DLD1 (cell line): ENCODE results near the gene BIRC6.
"Not testable (repeated sequence)": the region's sequence is repeated elsewhere in the genome, so short reads cannot be mapped to it uniquely, and the experiment has no call there.

ENCODE experiments used
- in situ Hi-C: cut with HindIII; loops from 2 replicates; pipeline ENCODE4 v1.10.0; 2017; ENCODE audit warnings: low sequenced_read_pairs

Gene BIRC6, protein sequence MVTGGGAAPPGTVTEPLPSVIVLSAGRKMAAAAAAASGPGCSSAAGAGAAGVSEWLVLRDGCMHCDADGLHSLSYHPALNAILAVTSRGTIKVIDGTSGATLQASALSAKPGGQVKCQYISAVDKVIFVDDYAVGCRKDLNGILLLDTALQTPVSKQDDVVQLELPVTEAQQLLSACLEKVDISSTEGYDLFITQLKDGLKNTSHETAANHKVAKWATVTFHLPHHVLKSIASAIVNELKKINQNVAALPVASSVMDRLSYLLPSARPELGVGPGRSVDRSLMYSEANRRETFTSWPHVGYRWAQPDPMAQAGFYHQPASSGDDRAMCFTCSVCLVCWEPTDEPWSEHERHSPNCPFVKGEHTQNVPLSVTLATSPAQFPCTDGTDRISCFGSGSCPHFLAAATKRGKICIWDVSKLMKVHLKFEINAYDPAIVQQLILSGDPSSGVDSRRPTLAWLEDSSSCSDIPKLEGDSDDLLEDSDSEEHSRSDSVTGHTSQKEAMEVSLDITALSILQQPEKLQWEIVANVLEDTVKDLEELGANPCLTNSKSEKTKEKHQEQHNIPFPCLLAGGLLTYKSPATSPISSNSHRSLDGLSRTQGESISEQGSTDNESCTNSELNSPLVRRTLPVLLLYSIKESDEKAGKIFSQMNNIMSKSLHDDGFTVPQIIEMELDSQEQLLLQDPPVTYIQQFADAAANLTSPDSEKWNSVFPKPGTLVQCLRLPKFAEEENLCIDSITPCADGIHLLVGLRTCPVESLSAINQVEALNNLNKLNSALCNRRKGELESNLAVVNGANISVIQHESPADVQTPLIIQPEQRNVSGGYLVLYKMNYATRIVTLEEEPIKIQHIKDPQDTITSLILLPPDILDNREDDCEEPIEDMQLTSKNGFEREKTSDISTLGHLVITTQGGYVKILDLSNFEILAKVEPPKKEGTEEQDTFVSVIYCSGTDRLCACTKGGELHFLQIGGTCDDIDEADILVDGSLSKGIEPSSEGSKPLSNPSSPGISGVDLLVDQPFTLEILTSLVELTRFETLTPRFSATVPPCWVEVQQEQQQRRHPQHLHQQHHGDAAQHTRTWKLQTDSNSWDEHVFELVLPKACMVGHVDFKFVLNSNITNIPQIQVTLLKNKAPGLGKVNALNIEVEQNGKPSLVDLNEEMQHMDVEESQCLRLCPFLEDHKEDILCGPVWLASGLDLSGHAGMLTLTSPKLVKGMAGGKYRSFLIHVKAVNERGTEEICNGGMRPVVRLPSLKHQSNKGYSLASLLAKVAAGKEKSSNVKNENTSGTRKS (N-terminal part only)

DNA sequence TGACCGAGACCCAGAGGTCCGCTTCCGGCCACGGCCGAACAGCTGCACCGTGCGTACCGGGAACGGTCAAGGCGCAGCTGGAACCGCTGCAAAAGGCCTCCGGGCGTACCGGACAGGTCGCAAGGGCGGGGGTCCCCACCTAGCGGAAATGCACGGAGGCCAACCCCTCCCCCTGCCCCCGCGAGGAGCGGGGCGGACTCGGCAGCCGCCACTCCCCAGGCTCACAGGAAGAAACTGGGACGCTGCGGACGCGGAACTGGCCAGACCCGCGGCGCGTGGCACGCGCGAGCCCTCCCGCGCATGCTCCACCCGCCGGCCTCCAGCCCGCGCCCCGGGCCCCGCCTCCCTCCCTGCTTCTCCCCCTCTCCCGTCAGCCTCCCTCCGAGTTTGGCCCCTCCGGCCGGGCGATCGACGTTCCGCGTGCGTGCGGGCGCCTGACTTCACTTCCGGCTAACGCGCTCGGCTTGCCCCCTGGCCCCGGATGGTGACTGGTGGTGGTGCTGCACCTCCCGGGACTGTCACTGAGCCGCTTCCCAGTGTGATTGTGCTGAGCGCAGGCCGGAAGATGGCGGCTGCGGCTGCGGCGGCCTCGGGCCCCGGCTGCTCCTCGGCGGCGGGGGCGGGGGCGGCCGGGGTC, at the start of gene BIRC6:
Gene BIRC6, plus strand, starts transcription at position 343 of the 637 bp plus-strand sequence. Its CDS starts 139 bp downstream, at position 482.
- in situ Hi-C loops, result no loop called here

DNA sequence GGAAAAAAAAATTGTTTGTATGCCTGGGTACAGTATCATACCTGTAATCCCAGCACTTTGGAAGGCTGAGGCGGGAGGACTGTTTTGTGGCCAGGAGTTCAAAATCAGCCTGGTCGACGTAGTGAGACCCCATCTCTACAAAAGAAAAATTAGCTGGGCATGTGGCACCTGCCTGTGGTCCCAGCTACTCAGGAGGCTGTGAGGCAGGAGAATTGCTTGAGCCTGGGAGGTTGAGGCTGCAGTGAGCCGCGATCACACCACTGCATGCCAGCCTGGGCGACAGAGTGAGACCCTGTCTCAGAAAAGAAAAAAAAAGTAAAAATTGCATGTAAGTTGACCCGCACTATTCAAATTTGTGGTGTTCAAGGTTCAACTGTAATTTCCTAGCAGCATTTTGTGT, 46.2 kb upstream of the BIRC6 start:
- in situ Hi-C loops, result no loop called here

DNA sequence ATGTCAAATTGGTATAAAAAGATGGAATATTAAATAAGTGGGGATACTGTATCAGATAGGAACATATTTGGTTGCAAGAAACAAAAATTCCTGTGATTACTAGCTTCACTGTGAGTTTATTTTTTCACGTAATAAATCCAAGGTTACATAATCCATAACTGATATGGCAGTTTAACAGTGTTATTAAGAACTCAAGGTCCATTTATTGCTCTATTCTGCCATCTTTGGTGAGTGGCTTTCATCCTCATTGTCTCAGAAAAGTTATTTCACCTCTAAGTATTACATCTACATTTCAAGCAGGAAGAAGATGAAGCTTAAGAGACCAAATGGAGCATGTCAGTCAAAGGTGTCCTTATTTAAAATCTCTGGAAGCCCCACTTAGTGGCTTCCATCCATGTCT, 41.9 kb upstream of the BIRC6 start:
- in situ Hi-C loops, result no loop called here

DNA sequence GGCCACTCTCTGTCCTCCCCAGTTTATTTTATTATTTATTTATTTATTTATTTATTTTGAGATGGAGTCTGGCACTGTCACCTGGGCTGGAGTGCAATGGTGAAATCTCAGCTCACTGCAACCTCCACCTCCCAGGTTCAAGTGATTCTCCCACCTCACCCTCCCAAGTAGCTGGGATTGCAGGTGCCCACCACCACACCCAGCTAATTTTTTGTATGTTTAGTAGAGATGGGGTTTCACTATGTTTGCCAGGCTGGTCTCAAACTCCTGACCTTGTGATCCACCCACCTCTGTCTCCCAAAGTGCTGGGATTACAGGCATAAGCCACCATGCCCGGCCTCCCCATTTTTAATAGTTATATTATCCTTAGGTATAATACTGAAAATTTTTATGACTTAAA, 28.1 kb upstream of the BIRC6 start:
- in situ Hi-C loops, result not testable (repeated sequence)

DNA sequence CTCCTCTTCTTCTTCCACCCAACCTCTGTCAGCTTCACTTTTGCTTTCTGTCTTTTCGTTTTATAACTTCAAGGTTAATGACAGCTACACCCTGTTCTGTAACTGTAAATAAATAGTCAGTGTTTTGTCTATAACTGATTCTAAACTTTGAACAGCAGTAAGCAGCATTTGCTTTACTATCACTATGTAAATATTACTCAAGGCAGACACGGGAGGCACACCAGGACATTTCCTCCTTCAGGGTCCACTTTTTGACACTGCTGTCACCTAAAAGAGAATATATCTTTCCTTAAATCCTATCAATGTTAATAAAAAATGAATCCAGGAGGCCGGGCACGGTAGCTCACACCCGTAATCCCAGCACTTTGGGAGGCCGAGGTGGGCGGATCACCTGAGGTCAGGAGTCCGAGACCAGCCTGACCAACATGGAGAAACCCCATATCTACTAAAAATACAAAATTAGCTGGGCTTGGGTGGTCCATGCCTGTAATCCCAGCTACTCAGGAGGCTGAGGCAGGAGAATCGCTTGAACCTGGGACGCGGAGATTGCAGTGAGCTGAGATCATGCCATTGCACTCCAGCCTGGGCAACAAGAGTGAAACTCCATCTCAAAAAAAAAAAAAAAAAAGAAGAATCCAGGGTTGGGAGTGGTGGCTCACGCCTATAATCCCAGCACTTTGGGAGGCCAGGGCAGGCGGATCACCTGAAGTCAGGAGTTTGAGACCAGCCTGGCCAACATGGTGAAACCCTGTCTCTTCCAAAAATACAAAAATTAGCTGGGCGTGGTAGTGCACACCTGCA, 27.4 kb upstream of the BIRC6 start:
- in situ Hi-C loops, result not testable (repeated sequence)

DNA sequence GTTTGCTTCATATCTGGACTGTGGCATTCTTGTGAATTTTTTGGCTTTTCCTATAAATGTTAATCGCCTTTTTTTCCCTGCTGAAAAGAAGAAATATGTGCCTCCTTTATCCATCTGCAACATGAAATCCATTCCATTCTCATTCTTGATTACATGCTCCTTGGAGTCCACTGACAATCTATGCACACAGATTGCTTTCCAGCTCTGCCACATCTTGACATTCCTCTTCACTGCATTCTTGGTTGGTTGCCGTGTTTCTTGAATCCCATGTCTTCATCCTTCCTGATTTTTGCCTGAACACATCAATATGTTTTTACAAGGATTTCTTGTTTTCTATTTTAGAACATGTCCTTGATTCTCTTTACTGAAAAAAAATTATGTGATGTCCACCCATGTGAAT, 26.7 kb upstream of the BIRC6 start:
- in situ Hi-C loops, result no loop called here

DNA sequence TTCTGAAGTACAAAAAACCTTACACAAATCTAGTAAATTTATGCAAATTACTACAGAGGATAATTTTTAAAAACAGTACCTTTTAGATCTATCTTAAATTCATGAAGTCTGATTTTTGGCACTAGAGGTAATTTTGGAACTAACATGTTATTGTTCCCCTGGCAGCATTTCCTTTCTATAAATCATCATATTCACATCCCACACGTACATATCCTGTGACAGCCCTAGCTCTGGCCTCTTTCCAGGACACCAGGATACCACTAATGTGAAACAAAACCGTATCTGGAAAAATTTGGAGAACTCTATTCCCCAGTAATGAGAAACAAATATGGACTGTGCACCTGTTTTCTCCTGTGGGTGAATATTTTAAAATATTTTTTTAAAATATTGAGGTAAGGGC, 14.0 kb upstream of the BIRC6 start:
- in situ Hi-C loops, result no loop called here

DNA sequence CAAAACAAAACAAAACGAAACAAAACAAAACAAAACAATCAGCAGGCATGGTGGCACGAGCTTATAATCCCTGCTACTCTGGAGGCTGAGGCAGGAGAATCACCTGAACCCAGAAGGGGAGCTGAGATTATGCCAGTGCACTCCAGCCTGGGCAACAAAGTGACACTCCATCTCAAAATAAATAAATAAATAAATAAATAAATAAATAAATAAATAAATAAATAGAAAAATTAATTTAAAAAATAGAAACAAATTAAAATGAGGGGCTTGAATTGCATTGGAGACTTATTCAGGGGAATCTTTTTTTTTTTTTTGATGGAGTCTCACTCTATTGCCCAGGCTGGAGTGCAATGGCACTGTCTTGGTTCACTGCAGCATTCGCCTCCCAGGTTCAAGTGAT, 6.0 kb upstream of the BIRC6 start:
- in situ Hi-C loops, result not testable (repeated sequence)

DNA sequence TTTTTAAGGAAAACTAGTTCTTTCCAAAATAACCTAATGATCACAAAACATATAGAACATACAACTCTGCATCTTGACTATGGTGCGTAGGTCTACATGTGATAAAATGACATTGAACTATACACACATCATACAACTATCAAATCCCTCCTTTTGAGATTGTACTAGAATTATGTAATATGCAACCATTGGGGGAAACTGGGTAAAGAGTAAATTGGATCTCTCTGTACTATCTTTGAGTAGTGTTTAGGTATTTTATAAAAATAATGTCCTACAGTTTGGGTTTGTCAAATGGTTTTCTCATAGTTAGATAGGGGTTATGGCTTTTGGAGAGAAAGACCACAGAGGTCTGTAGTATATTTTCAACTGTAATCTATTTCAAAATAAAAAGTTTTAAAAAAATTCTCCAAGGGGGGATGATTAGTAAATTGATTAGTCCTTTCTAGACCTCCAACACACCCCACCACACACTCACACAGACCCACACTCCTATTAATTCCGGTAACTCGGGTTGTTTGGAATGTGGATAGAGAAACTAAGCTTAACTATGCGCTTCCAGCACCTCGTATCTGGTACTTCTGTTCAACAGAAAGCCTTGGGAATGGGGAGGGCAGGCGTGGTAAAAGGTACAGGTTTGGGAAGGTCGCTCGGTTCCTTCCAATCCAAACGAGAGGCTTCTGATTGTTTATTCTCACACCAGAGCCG, 695 bp upstream of the BIRC6 start:
- in situ Hi-C loops, result no loop called here

DNA sequence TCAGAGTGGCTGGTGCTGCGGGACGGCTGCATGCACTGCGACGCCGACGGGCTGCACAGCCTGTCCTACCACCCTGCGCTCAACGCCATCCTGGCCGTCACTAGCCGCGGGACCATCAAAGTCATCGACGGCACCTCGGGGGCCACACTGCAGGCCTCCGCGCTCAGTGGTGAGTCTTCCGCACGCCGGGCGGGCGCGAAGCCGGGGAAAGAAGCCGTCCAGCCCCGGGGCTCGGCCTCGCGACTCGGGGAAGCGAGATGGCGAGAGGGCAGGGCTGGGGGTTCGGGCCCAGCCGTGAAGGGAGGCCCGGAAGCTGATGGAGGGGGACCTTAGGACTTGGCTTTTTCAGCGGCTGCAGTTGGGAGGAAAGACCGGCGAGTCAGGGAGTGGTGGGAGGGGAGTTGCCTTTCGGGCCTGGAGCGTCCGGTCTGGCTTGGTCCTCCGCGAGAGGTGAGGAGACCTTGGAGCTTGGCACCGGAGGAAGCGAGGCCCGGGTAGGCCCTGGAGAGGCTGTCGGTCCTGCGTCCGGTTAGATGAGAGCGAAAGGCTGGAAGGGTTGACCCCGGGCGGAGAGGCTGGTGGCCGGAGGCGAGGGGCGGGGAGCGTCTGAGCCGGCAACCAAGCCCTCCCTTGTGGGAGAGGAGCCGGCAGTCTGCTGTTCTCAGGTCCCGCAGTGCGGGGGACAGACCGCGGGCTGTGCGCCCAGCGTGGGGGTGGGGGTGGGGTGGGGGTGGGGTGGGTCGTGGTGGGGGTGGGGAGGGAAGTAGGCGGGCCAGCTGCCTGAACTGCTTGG, 691 bp downstream of the BIRC6 start:
- in situ Hi-C loops, result no loop called here

DNA sequence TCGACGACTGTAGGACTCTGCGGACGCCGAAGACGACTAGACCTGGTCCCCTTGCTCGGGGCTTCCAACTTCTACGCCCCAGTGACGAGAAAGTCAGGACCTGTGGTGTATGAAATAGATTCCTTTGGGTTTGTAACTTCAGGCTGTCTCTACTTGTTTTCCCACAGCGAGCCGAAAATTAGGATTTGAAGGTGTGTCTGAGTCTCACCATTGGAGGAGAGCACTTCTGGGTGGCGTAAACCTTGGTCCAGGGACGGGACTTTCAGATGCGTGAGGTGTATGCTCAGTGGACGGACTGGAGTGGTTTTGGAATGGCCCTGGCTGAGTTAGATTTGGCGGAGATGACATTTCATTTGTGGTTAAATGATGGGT, 1.3 kb downstream of the BIRC6 start:
- in situ Hi-C loops, result no loop called here

DNA sequence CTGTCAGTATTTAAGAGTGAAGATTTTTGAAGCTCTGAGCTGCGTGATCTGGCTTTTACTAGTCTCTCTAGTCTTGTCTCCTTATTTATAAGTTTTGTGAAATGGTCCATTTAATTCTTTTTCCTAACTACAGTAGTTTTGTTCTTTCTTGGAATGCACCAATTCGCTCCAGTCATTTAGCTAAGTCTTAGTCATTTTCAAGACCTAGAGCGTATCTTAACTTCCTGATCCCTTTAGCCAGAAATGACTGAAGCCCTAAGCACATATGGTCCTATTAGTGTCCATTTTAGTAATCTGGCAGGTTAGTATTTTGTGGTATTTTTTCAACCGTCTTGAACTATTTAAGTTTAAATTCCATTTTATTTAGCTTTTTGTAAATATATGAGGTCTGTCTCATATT, 3.6 kb downstream of the BIRC6 start:
- in situ Hi-C loops, result no loop called here

DNA sequence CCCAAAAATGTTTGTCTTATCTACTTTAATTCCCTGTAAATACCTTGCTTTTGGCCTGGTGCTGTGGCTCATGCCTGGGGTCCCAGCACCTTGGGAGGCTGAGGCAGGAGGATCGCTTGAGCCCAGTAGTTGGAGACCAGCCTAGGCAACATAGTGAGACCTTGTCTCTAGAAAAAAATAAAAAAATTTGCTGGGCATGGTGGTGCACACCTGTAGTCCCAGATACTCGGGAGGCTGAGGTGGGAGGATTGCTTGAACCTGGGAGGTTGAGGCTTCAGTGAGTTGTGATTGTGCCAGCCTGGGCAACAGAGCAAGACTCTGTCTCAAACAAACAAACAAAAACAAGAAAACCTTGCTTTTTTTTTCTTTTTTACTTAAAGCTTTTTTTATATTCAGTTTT, 6.2 kb downstream of the BIRC6 start:
- in situ Hi-C loops, result not testable (repeated sequence)

DNA sequence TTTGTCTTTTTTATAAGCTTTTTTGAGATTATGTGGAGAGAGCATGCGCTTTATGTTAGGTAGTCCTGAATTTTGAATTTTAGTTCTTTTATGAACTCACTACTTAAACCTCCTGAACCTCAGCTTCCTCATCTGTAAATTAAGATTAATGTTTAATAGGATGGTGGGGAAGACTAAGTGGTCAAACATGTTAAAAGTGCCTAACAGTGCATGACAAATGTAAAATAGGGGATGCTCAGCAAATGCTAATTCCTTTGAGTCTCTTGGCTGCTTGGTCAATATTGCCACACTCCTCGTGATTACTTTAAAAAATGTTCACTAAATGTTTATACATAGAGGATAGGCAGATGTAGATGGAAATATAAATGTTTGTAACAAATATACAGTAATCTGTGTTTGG, 6.8 kb downstream of the BIRC6 start:
- in situ Hi-C loops, result no loop called here

DNA sequence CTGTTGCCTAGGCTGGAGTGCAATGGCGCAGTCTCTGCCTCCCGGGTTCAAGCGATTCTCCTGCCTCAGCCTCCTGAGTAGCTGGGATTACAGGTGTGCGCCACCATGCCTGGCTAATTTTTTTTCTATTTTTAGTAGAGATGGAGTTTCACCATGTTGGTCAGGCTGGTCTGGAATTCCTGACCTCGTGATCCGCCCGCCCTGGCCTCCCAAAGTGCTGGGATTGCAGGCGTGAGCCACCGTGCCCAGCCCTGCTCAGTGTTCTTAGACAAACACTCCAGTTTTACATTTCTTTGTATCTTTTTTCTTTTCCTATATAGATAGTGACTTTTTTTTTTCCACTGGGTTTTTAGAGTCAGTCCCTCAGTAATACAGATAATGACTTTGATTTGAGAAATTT, 7.5 kb downstream of the BIRC6 start:
- in situ Hi-C loops, result not testable (repeated sequence)

DNA sequence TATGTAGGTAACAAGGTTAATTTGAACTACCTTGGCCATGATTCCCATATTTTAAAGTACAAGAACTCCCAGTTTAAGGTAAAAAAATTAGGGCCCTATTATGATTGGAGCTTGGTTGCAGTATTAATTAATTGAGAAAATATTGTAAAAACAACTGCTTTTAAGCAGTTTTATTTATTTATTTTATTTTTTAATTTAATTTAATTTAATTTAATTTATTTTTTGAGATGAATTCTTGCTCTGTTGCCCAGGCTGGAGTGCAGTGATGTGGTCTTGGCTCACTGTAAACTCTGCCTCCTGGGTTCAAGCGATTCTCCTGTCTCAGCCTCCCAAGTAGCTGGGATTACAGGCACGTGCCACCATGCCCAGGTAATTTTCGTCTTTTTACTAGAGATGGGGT, 8.9 kb downstream of the BIRC6 start:
- in situ Hi-C loops, result not testable (repeated sequence)

DNA sequence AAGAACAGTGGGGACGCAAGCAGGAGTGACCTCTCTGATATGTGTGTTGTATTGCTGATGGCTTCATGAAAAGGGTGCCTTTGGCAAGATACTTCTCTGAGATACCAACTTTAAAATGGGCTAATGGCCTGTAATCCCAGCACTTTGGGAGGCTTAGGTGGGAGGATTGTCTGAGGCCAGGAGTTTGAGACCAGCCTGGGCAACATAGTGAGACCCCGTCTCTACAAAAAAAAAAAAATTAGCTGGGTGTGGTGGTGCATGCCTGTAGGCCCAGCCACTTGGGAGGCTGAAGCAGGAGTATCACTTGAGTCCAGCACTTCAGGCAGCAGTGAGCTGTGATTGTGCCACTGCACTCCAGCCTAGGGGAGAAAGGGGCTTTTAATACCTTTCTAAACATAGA, 9.8 kb downstream of the BIRC6 start:
- in situ Hi-C loops, result no loop called here

DNA sequence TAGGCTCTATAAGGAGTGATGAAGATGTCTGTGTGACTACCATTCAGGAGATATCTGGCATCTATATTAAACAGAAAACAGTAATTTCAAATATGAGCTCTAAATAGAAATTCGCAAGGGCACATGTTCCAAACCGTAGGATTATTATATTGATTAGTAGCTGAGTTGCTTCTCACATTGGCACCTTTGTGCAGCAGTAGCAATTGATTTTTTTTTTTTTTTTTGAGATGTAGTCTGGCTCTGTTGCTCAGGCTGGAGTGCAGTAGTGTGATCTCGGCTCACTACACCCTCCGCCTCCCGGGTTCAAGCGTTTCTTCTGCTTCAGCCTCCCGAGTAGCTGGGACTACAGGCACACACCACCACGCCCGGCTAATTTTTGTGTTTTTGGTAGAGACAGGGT, 12.4 kb downstream of the BIRC6 start:
- in situ Hi-C loops, result no loop called here

DNA sequence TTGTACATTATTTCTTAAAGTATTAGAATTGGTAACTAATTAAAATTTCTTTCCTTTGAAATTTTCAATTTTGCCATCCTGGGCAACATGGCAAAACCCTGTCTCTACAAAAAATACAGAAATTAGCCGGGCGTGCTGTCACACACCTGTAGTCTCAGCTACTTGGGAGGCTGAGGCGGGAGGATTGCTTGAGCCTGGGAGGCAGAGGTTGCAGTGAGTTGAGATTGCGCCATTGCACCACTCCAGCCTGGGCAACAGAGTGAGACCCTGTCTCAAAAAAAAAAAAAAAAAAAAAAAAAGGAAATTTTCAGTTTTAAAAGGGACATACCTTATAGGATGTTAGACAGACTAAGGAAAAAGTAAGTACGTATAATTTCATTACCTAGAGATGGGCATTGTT, 14.1 kb downstream of the BIRC6 start:
- in situ Hi-C loops, result not testable (repeated sequence)
